Activated T-cell treated with anti-CD3 and anti-CD28 coated beads, Interleukin-2, amount 50 U/mL, for 48 hours (primary cell): ENCODE results near the gene RSBN1.
"Not testable (repeated sequence)": the region's sequence is repeated elsewhere in the genome, so short reads cannot be mapped to it uniquely, and the experiment has no call there.

Source experiments
- DNase-seq, 2 experiments: peaks; one replicate each; pipeline ENCODE4 v3.0.0-alpha.2; 2020

RSBN1 gene

GRCh38 chr1:113811888-113812660, at the start of gene RSBN1:
RSBN1 (minus strand) TSS chr1:113812476; CDS start chr1:113812412, 64 bp downstream.
- peak; percentile 98 for DNase-seq

- DNase-seq = no peak
These were observed 49.4 kb upstream of the RSBN1 start for GRCh38 chr1:113861641-113862040.

DNA sequence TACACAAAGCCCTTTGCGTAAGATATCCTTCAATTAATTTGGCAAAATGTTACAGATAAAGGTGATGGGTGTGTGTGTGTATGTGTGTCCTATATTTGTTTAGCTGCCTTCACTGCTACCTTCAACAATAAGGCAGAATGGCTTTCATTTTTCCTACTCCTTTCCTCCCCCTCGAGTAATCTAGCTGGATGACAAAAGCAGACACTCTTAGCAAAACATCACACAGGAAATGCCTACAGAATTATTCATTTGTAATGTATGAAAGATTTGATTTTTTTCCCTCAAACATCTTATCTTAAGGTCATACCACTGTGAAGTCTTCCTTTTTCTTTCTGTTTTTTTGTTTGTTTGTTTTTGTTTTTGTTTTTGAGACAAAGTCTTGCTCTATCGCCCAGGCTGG, 48.6 kb upstream of the RSBN1 start:
- DNase-seq = no peak

GRCh38 chr1:113859478-113860175, 47.4 kb upstream of the RSBN1 start:
- no peak for DNase-seq

DNA sequence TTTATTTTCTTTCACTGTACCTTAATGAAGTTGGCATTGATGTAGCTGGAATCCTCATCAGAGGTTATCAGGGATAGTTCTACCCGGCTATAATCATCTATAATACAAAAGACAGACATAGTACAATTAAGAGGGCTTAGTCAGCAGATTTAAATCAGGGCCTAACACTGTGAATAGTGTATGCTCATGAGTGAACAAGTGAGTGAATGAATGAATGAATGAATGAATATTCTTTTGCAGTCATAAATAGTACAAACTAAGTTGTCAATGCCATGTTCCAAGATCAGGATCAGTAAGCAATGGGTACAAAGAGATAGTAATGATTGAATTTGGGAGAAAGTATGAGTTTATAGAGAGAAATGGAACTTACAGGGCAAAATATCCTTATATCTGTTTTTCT, 46.7 kb upstream of the RSBN1 start:
- no peak for DNase-seq

GRCh38 chr1:113858418-113858817, 46.1 kb upstream of the RSBN1 start:
- DNase-seq = no peak

DNA sequence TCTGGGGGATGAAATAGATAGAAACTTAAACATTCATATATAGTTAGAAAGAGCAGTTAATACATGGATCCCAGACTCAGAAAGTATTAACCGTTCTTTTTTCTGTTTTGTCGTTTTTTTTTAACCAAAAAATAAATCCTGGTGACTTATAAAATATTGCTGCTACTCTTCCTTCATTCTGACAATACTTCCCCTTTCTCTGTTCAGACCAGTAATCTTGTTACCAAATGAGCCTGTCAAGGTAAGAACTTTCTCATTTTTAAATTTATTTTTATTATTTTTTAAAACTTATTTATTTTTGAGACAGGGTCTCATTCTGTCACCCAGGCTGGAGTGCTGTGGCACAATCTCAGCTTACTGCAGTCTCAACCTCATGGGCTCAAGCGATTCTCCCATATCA, 45.5 kb upstream of the RSBN1 start:
- no peak for DNase-seq

GRCh38 chr1:113856401-113856790, 44.1 kb upstream of the RSBN1 start:
- no peak for DNase-seq

DNA sequence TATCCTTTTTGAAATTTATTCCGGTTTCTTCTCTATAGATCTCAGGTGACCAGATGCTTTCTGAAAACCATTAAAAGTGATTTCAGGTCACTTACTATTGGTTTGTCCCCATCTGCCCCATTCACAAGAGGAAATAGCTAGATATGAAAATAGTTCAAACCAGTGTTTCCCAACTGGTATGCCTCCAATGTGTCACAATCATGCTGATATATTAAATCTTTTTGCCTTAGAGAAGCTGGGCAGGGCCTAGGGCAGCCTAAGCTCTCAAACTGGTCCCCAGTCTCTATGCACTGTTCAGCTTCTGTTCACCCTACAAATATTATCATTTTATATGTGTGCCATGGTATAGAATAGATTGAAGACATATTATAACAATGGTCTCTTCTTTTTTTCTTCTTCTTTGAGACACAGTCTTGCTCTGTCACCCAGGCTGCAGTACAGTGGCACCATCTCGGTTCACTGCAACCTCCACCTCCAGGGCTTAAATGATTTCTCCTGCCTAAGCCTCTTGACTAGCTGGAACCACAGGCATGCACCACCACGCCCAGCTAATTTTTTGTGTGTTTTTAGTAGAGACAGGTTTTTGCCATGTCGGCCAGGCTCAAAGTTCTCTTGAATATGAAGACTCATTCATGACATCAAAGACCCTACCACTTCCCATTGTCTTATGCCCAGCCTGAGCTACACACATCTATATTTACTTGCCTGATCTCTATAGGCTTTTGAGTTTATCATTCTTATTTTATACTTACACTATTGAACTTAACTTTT, 43.5 kb upstream of the RSBN1 start:
- no peak for DNase-seq

DNA sequence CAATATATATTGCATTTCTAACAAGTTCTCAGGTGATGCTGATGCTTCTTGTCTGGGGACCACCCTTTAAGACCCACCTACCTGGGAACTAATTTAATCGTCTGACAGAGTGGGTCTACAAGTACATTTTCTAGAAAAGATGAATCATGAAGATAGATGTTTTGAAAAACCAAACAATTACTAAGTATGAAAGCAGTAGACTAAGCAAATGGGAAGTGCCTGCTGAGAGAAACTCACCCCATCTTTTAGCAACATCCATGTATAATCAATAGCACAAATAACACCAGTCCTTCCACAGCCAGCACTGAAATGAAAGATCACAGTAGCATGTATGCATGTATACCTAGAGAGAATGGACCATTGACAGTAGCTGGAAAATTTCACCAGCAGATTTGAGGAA, 42.0 kb upstream of the RSBN1 start:
- DNase-seq = no peak

GRCh38 chr1:113852694-113853093, 40.4 kb upstream of the RSBN1 start:
- not testable (repeated sequence) for DNase-seq

- DNase-seq = no peak
These were observed 38.0 kb upstream of the RSBN1 start for GRCh38 chr1:113850127-113850796.

DNA sequence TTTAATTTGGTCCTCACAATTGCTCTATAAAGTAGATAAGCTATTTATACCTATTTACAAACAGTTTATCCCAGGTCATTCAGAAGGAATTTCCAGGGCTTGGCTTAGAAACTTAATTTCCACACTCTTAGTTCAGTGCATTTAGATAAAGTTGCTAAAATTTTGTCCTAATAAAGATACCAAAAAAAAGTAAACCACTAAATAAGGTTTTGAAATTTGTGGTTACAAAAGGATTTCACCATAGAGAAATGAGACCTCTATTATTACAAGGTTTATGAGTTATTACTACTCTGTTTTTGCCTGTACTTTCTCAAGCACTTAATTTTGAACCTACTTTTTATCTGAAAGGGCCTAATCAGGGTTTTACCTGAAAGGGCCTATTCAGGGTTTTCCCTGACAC, 36.8 kb upstream of the RSBN1 start:
- no peak for DNase-seq

GRCh38 chr1:113846391-113847035, 34.2 kb upstream of the RSBN1 start:
- DNase-seq = no peak

- no peak for DNase-seq
These were observed 24.3 kb upstream of the RSBN1 start for GRCh38 chr1:113836534-113836933.

DNA sequence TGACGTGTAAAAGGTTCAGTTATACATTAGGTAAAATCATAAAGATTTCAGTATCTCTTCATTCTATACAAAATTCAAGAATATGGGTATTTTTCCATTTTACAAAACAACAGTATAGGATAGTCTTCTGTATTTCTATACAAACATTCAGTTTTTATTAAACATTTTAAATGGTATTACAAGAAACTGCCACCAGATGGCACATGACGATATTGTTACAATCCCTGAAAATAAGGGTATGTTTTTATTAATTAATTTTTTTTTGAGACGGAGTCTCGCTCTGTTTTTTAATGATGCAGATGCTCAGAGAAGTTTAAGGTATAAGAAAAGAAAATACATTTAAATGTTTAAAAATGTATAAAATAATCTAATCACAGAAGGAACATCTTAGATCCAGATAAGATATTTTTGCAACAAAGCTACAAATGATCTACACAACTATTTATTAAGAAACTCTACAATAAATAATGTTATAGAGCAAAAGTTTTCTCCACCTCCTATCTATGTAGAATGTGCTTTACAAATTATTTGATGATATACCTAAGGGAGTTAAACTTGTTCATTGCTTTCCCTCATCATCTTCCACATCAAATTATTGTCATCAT, 23.5 kb upstream of the RSBN1 start:
- DNase-seq = no peak

DNA sequence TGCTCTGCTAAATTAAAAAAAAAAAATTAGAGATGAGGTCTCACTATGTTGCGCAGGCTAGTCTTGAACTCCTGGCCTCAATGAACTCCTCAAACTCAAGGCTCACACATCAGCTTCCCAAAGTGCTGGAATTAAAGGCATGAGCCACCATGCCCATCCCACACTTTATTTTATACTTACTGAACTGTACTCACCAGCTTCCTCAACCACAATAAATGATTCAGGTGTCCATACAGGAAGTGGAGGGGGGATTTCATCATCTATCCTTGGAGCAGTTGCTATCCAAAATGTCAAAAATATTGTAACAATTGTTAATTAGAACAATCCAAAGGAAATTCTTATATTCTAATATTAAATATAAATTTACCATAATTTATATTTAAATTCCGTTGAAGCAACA, 22.4 kb upstream of the RSBN1 start:
- DNase-seq = no peak

GRCh38 chr1:113830039-113830438, 17.8 kb upstream of the RSBN1 start:
- DNase-seq = no peak

DNA sequence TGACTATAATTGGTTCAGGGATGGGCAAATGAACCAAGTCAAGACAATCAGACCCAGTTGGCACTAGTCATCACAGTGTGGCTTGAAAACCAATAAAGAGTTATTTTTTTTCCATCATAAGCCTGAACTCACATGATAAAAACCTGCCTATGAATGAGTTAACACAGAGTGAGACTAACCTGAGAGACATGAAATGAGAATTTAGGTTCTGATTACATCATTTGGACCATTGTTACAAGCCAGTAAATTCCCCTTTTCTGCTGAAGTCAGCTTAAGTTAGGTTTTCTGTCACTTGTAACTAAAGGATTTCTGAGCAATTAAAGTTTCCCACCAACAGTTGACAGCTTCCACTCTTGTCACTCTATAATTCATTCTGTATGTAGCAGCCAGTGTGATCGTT, 9.6 kb upstream of the RSBN1 start:
- DNase-seq = no peak

DNA sequence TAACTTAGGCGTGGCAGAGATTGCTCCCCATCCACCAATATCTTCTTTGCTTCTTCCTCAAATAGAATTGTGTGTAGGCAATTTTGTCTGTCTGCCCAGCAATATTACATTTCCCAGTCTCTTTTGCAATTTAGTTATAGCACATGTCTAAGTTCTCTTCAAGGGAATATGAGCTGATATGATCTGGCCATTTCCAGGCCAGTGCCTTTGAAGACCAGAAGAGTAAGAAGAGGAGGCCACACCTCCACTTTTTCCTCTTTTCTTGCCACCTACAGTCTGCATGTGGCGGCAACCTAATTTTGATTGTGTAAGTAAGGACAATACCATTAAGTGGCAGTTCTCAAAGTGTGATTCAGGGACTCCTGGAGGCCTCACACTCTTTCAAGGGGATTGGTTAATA, 6.3 kb upstream of the RSBN1 start:
- DNase-seq = no peak

GRCh38 chr1:113813218-113813617, 942 bp upstream of the RSBN1 start:
- DNase-seq = no peak

GRCh38 chr1:113812661-113813135, 422 bp upstream of the RSBN1 start:
- no peak for DNase-seq
